ENCODE measurements around the gene SNCAIP.

Gene SNCAIP

DNA sequence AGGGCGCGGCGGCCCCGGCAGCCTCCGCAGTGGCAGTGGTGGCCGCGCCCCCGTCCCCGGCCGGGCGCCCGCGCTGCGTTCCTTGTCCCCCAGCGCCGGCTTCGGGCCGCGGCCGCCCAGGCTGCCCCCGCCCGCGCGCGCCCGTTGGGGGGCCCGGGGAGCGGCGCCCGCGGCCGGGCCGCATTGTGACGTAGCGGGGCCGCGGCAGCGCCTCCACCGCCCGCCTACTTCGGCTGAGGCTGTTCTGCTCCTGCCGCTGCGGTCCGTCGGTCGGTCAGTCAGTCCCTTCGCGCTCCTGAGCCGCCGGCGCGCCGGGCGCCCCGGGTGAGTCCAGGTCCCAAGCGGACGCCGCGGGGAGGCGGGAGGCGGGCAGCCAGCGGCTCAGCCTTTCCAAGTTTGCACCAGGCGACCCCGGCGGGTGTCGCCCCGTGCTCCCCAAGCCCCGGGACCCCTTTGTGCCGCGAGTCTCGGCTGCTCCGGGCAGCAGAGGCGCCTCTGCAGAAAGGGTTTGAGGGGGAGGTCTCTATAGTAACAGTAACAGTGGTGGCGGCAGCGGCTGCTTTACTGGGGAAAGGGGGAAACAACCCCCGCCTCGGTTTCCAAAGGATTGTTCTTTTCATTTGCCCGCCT lies at the start of gene SNCAIP:
Gene SNCAIP, plus strand, starts transcription at position 277 of the 630 bp plus-strand sequence. CDS start 78,898 bp downstream, outside the sequence.
- peak; percentile 54 for DNase-seq (ENCODE audit: low read depth)

DNA sequence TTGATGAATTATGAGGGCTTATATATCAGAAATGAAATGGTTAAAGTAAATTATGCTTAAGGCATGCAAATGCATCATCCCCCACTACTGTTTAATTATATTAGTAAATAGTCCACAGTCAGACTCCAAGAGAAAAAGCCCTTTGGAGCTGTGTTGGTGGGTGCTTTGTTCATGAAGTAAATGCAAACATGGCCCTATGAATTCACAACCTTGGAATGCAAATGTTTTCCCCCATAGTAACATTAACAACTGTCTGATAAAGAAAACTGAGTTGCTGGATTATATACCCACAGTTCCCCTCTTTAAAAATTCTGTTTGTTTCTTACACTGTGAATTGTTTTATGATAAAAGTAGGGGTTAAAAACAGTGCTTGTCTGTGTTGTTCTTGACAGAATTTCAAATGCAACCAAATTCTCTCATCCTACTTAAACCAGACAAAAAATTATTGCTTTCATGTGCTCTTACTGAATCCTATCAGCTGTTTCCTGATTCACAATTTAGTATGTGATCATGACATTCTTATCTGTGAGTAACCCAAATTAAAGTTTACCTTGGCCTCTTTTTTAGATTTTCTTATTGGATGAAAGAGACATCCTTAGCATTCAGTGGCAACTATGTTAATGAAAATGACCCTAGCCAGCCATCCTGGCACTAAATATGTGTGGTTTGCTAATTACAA lies 48.5 kb upstream of the SNCAIP start:
- peak; percentile 28 for DNase-seq (ENCODE audit: low read depth)

DNA sequence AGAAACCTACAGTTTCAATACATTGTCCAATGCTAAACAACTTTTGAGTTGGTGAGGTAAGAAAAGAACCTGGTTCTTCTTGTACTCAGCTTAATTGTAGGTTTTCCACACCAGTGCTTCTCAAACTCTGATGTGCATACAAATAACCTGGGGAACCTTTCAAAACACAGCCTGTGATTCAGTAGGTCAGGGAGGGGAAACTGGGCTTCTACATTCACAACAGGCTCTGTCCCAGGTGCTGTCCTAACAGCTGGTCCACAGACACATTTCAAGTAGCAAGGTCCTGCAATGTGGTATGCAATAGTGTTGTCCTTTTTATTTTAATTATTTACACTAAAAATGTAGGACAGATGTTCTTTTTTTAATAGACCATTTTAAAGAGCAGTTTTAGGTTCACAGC lies 47.4 kb upstream of the SNCAIP start:
- no peak for DNase-seq (ENCODE audit: low read depth)

DNA sequence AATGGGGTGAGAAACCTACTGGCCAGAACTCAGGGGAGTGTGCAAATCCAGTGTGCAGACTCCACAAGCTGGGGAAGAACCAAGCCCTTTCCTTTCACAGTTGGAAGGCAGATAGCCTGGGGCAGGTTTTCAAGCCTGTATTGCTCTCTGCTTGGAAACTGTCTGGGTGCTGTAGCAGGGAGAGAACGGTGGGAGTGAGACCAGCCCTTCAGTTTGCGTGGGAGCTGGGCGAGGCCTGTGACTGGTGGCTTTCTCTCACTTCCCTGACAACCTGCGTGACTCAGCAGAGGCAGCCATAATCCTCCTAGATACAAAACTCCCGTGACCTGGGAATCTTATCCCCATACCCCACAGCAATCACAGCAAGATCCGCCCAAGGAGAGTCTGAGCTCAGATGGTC lies 44.9 kb upstream of the SNCAIP start:
- no peak for DNase-seq (ENCODE audit: low read depth)

DNA sequence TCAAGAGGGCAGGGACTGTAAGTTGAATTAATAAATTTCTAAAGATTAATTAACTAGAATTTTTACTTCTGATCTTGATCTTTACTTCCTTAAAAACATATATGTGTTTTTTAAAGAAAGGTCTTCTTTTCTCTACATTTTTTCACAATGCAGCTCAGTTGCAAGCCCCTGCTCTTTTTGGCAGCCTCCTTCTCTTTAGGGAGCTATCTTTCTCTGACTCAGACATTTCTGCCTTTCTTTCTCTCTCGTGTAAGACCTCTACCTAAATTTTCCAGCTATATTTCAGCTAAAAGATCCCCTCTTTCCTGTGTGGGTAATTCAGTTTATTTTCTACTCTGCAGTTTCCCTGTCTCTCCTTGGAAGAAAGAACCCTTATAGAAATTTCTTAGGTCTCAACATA lies 38.3 kb upstream of the SNCAIP start:
- no peak for DNase-seq (ENCODE audit: low read depth)

DNA sequence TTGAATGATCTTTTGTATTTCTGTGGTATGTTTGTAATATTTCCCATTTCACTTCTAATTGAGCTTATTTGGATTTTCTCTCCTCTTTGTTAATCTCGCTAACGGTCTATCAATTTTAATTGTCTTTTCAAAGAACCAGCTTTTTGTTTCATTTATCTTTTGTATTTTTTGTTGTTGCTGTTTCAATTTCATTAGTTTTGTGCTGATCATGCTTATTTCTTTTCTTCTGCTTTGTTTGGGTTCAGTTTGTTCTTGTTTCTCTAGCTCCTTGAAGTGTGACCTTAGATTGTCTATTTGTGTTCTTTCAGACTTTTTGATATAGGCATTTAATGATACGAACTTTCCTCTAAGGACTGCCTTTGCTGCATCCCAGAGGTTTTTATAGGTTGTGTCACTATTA lies 28.4 kb upstream of the SNCAIP start:
- no peak for DNase-seq (ENCODE audit: low read depth)

DNA sequence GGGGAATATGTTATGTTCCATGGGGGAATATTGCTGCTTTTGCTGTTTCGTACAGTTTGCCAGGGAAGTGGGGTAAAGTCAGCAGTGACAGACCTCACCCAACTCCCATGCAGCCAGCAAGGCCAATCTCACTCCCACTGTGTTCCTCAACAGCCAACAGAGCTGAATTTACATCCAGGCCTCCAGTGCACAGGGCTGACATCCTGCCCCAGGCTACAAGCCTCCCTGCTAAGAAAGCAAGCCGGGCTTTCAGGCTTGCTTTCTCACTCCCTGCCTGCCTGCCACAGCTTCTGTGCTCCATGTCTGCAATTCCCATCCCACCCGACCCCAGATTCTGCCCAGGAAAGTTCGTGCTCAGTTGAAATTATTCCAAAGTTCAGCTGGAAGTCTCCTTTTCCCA lies 25.5 kb upstream of the SNCAIP start:
- no peak for DNase-seq (ENCODE audit: low read depth)

DNA sequence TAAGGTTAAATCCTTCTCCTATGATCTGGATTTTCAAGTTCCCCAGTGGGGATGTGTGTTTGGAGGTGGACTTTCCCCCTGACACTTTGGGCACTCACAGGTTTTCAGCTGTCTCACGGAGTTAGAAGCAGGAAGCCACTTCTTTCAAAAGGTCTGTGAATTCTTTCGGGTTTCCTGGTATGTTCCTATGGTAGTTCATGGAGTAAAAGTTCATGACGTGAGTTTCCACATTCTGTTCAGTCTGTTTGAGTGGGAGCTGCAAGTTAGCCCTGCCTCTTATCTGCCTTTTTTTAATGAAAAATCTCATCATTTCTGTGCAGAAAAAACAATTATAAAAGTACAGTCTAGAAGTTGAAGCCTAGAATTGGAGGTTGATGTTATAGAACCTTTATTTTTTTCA lies 24.9 kb upstream of the SNCAIP start:
- no peak for DNase-seq (ENCODE audit: low read depth)

DNA sequence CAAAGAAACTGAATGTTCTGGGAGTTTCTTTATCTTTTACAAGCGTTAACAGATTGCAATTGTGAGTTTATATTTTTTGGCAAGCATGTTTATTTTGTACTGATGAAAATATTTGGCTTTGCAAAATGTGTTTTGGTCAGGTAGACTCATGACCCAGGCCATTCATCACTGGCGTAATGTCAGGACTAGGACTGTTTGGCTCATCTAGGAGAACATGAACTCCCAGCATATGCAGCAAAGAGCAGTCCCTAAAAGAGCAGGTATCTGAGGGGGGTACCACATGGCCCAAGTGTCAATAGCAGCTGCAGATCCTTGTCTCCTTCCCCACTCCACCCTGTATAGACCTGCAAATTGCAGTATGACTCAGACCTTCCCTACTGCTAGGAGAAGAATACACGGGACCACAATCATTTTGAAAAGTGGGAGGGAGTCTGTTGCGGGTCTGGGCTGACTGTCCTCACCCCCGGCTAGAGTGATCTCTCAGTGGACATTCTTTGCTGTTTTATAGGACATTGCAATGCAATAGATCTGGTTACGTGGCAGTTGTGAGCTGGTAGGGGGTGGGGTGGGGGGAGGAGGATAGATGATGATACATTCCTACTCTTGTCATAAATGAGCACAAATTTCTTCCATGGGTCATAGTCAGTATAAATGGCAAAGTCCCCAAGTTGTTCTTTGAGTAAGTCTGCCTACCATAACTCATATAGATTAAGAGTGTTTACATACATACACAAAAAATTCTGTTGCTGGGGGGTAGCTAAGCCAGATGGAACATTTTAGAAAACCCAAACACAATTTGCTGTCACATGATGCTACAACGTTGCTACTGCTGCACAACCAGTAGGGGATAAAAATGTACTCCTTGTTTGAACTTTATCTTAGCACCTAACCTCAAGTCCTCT lies 20.8 kb upstream of the SNCAIP start:
- DNase-seq (ENCODE audit: low read depth), result no peak

DNA sequence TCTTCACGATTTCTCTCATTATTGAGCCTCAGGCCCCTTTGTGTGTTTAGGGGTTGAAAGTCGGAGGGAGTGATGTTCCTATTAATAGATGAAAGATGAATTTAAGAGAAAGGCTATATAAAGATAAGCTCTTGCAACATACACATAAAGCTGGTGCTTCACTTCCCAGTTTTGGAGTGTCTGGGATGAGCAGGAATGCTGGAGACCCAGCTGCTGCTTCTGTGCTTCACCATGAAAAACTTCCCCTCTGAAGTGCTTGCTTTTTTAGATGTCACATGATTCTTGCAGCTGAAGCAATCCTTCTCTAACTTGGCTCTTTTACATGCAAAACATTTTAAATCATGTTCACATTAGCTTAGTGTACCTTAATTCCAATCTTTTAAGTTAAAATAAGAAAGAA lies 19.7 kb upstream of the SNCAIP start:
- DNase-seq (ENCODE audit: low read depth), result no peak

DNA sequence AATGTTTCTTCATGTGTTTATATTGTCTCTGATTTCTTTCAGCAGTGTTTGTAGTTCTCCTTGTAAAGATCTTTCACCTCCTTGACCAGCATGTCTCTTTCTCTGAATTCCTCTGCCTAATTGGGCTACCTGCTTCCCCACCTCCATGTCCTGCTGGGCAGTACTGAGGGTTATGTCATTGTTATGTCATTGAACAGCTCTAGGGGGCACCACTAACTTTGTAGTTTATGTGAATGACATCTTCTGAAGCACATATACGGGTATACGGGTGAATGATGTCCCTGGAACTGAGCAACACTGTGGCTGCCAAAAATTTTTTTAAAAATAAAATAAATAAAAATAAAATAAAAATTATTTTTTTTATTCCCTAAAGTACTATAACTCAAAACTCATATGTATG lies 16.9 kb upstream of the SNCAIP start:
- peak; percentile 29 for DNase-seq (ENCODE audit: low read depth)

DNA sequence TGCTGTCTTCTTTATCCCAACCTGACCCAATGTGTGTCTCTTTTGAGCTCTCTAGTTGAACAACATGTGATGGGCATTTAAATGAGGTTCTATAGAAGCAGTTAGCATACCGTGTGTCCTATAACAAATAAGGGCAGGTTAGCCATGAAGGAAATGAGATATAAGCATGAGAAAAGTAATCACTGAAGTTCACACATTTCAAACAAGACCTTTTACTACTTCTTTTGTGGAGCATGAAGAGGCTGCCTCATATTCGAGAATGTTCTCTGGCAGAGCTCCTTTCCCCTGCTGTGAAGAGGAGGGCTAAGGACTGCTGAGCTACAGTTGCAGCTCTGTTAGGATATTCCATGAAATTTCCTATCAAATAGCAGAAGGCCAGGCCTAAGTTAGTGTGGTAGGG lies 15.2 kb upstream of the SNCAIP start:
- no peak for DNase-seq (ENCODE audit: low read depth)

DNA sequence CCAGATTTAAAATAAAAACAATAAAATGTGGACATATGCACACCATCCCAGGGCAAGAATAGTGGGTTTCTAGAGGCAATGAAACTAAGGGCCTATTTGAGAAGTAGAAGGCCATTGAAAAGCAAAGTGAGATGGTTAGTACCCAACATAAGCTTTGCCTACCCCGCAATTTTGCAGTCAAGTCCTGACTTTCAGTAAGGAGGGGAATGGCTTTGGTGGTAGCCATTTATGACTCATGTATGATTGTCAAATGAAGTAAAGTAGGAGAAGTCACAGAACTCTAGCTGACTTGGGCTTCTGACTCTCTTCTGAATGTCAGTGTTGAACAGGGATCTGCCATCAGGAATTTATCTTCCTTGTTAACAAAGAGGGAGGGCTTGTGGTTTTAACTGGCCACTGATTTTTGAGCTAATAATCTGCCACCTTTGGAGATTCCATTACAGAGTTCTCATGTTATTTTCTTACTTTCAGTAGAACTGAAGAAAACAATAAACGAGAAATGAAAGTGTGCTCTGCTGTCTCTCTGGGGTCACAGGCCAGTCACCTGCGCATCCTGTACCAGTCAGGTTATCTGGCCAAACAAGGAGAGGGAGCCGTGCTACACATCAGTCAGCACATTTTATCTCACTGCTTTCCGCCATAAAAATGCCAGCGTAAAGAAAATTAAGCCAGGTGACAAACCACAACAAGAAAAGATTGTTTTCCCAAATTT lies 14.3 kb upstream of the SNCAIP start:
- DNase-seq (ENCODE audit: low read depth), result no peak

DNA sequence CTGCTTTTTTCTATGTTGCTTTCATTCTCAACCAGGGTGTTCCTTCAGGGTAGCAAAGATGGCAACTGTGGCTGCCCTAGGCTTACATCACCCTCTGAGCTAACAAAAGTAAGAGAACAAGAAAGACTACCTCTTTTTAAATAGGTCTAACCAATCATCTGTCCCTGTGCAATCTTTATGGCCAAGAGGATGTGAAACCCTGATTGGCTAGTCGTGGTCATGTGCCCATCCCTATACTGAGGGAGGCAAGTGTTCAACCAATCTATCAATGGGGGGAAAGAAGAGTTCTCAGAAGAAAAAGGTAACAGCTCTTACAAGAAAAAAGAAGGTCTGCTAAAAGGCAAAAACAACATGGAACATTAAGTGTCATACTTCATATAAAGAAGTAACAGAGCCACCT lies 11.7 kb upstream of the SNCAIP start:
- no peak for DNase-seq (ENCODE audit: low read depth)

DNA sequence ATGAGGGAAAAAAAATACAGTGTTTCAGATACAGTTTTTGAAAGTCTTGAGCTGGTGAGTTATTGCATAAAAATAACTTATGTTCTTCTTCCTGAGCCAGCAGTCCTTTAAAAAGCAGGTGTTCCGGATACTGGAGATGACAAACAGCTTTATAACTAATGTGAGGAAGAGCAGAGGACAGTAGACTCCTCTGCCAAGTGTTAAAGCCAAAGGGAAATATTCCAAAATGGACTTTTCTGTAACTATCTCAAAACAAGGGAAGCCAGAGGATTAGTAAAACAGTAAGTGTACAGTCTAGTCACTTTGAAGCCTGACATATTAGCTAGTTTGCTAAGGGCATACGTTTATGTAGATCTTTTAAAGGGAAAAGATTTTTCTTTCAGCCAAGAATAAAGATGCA lies 11.0 kb upstream of the SNCAIP start:
- DNase-seq (ENCODE audit: low read depth), result no peak

DNA sequence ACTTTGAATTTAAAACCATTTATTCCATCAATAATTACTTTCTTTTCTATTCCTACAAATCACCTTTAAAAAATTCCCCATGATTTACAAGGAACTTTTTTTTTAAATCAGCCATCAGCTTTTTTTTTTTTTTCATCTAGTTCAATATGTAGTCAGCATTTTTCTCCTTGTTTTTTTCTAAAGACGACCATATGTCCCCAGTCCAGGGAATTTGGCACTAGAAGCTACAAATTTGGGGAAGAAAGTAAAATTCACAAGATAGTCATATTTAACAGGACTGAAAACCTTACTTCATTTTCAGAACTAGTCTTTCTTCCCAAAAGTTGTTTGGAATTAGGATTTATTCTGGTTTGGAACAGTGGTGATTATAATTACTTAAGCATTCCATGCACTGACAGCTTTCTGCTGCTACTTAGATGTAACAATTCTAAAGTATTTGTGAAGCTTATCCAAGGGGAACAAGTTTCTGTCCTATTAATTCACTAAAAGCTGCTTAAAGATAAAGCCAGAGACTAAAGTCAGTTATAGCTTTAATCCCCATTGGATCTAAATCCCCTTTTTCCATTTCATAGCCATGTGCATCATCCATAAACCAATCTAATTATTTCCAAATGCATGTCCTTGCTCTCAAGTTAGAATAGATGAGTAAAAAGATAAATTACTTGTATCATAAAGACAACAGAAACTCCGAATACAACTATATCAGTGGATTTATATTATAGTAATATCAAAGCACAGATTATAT lies 7.4 kb upstream of the SNCAIP start:
- DNase-seq (ENCODE audit: low read depth), result no peak

DNA sequence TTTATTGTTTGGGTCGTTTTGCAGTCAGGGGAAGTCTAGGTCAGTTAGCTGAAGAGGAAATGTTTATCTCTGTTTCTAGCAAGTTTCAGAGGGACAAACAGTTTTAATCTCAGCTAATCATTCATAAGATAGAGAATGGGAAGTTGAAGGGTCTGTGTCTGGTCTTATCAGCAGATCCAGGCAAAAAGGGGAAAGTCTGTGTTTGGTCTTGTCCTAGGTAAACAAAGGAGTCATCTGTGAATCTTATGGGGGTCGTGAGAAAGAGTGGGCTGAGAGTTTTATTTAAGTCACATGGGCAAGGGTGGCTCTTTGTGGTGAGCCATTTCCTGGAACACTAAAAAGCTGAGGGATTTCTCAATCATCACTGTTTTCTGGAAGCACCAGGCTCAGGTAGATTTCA lies 5.6 kb upstream of the SNCAIP start:
- DNase-seq (ENCODE audit: low read depth), result no peak

DNA sequence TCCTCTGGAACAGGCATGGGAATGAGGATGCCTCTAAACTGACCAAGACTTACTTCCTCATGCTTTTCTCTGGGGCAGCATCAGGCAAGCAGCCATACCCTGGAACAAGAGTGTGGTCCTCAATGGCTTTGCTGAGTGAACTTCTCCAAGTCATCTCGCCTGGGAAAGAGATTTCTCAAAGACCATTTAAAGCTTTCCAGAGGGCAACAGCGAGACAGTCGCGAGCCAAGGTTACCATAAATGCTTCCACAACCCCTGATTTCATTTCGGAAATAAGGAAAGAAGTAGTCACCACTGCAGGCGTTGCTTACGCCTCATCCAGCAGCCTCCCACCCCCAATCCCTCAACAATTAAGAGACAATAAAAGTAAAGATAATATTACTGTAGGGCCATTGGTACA lies 1.1 kb upstream of the SNCAIP start:
- peak; percentile 7 for DNase-seq (ENCODE audit: low read depth)

DNA sequence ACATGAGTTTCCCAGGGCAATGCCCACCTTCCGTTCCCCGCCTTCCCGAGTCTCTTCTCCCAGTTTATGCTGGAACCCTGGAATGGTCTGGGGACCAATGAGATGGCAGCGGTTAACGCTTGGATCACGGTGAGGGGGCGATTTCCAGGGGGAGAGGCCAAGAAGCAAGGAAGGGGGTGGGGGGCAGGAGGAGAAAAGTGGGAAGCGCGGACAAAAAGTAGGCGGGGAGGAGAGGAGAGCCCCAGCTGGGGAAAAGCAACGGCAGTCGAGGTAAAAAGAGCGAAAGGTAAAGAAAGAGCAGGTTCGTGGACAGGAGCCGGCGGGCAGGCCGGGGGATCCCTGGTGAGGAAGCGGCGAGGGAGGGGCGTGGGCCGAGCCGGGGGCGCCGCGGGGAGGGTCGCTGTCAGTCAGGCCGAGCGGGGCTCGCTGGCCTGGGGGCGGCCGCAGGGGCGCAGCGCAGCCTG lies 508 bp upstream of the SNCAIP start:
- peak; percentile 10 for DNase-seq (ENCODE audit: low read depth)

DNA sequence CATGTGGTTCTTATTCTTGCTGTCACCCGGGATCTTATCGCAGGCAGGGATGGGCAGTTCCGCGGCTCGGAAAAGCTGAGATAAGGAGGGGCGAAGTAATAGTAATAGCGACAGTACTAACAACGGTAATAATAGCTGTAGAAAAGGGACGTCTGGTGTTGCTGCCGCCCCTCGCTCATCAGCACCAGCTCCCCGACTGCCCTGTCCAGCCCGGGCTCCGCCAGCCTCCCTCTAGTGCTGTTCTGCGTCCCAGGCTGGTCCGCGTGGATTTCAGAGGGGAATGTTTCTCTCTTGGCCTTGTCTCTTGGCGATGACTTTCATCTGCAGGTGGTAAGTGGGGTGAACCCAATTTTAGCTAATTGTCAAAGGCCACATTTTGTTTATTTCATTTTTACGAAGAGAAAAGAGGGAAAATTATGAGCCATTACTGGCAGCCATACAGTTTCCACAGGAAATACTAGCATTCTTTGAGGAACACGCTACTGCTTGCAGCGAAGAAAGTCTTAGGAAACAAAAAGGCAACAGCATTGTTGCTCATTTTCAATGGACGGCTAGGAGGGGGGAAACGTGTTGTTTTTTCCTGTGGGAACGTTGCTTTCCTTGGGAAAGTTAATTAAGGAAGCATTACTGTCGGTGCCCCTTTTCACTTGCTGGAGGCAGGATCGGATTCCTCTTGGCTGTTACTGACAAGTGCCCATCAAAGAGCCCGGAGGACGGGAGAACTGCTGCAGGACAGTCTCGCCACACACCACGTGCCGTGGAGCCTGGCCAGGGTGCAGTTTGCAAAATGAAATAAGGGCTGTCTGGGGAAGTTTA lies 762 bp downstream of the SNCAIP start:
- DNase-seq (ENCODE audit: low read depth), result peak; percentile 39

DNA sequence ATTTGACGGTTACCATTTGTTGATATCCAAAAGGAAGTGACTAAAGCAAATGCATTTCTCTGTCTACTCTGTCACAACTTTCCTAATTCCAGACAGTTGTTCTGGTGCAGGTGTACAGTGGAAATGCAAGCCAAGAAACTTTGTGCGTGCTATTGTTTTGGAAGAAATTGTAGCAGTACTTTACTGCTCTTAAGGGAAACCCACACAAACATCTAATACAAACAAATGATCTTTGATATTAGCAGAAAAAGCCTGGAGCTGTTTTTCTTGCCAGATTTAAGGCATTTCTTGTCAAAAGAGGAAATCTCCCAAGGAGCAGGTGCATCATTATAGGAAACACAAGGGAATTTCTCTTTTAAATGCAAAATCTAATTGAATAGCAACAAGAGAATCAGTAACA lies 2.0 kb downstream of the SNCAIP start:
- peak; percentile 6 for DNase-seq (ENCODE audit: low read depth)
